OCI-M2 (cell line): ENCODE results near the gene SELENOI.
A peak's percentile ranks its signal among the peaks of the same experiment; 100 is the strongest.
"Not testable (repeated sequence)": the region's sequence is repeated elsewhere in the genome, so short reads cannot be mapped to it uniquely, and the experiment has no call there.

Source experiments
- DNase-seq: peaks from one replicate; lab custom pipeline; 2025; ENCODE audit not compliant: unreplicated experiment; lab: John Stamatoyannopoulos, UW

SELENOI gene, protein sequence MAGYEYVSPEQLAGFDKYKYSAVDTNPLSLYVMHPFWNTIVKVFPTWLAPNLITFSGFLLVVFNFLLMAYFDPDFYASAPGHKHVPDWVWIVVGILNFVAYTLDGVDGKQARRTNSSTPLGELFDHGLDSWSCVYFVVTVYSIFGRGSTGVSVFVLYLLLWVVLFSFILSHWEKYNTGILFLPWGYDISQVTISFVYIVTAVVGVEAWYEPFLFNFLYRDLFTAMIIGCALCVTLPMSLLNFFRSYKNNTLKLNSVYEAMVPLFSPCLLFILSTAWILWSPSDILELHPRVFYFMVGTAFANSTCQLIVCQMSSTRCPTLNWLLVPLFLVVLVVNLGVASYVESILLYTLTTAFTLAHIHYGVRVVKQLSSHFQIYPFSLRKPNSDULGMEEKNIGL

GRCh38 chr2:26345545-26346453, at the start of gene SELENOI:
TSS of gene SELENOI (plus strand) at chr2:26346143. CDS start at chr2:26346233, 90 bp downstream.
- DNase-seq = peak; percentile 86

DNA sequence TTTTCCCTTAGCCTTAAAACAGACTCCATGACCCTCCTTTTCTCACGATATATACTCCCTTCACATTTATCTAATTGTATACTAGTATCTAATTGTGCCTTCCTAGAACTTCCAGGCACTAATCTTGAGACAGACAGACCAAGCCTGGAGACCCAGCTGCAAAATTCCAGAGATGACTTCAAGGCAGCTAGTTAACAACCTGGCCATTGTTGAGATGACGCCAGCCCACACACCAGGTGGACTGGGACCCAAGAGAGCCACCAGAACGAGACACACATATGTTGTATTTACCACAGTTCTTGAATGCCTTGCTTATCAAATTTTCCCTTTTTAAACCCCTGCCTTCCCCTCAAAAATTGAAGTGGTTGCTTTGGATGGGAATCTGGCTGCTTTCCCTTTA, 48.9 kb upstream of the SELENOI start:
- DNase-seq = no peak

DNA sequence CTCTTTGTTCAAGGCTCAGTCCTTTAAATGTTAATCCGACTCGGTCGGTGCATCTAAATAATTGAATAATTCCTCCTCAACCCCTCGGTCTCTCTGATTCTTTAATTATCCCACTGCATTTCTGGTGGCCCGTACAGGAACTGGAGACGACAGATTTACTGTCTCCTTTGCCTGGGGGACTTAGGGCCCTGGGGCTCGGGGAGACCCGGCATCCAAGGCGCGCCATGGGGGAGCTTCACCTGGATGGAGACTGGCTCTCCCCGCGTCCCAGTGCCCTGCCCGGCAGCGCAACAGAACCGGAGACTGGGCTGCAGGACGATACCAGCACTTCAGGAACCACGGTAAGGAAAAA, 47.7 kb upstream of the SELENOI start:
- no peak for DNase-seq

DNA sequence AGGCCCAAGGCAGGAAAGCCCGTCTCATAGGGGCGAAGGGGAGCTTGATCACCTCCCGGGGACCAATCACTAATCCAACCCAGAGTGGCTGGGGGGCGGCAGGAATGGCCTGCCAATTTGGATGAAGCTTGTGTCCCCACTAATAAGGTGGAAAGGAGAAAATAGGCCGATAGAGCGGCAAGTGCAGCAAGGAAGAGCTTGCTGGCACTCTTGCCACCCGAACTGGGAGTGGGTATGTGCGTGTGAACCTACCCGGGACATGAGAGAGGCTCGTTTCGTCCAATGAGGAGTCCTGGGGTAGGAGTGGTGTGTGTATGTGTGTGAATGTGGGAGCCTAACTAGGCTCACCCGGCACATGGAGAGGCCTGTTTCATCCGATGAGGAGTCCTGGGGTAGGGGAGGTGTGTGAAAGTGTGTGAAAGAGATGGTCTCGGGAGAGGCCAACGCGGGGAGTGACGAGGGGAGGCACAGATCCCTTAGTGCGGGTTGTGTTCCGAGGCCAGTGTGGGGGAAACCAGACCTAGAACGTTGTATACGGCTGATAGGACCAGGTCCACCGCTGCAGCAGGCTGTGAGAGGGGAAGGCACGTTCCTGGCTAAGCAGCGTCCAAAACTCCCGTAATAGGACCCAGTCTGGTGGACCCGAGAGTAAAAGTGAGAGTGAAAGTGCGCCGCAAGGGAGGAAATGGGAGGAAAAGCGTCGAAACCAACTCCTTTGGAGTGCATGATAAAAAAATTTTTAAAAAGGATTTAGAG, 47.1 kb upstream of the SELENOI start:
- no peak for DNase-seq

- no peak for DNase-seq
Measured at GRCh38 chr2:26299471-26300101, 46.4 kb upstream of the SELENOI start.

DNA sequence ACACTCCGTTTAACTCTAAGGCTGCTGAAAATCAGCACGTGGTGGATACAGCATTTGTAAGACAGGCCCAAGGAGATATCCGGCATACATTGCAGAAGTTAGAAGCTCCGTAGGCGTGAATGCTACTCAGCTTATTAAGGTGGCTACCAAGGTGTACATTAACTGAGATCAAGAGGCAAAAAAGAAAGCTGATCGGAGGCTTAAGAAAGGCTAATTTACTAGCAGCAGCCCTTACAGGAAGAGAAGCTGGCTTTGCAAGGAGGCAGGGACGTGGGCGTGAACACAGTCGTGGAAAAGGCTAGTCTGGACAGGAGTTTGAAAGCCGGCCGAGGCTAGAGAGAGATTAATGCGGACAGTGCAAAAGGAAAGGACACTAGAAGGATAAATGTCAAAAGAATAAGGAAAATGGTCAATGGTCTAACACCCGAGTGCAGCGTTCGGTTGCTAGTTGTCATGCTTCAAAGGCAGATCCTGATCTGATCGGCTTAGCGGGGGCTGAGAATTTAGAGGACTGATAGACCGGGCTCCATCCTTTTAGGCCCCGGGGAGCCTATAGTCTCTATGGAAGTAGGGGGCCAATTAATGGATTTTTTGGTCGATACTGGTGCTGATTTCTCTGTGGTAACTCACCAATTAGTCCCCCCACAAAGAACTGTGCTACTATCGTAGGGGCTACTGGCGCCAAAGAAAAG, 45.6 kb upstream of the SELENOI start:
- DNase-seq = no peak

- no peak for DNase-seq
Measured at GRCh38 chr2:26302846-26303245, 43.1 kb upstream of the SELENOI start.

DNA sequence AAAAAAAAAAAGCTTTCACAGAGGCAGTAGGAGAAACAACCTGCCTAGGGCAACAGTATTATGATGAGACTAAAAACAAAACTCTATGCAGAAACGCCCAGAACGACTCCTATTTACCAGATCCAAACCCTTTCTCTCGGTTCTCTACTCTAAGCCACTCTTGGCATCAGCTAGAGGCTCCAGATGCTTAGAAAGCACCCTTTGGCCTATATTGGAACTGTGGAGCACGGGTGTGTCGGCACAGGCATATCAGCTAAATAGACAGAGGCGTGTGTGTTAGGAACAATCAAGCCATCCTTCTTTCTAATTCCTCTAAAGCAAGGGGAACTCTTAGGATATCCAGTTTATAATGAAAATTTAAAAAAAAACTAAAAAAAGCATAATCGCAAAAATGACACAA, 40.8 kb upstream of the SELENOI start:
- not testable (repeated sequence) for DNase-seq

- no peak for DNase-seq
Measured at GRCh38 chr2:26305540-26305939, 40.4 kb upstream of the SELENOI start.

DNA sequence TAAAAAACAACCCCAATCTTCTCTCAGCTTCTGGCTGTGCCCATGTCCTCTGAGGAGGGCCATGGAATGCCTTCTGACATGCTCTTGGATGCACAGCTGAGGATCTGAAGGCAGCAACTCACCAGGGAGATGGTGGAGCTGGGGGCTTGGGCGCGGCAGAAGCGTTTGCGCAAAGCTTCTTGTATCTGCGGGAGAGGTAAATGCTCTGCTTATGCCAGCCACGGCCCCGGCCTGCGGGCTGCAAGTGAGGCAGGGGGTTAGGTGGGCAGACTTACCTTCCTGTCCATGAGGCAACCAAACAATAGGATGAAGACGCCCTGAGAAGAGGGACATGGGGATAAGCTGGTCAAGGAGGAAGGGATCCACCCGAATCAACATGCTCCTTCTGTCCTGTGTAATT, 36.0 kb upstream of the SELENOI start:
- no peak for DNase-seq

GRCh38 chr2:26312471-26312870, 33.5 kb upstream of the SELENOI start:
- no peak for DNase-seq

DNA sequence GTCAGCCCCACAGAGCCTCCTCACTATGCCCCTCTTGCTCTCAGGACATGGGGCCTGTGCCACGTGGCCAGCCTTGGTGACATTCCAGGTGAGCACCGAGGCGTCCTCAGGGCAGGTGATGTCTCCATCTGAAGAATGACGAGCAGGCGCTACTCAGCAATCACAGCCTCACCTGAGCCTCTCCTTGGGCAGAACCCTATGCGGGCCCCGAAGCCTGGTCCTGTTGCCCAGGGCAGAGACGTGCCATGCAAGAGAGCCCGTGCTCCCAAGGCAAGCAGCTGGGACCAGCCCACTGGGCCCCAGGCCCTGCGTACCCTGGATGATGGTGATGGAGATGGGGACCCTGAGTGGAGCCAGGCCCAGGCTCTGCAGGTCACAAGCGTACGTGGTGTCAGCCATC, 32.5 kb upstream of the SELENOI start:
- no peak for DNase-seq

GRCh38 chr2:26314243-26314642, 31.7 kb upstream of the SELENOI start:
- DNase-seq = no peak

GRCh38 chr2:26316041-26316440, 29.9 kb upstream of the SELENOI start:
- no peak for DNase-seq

DNA sequence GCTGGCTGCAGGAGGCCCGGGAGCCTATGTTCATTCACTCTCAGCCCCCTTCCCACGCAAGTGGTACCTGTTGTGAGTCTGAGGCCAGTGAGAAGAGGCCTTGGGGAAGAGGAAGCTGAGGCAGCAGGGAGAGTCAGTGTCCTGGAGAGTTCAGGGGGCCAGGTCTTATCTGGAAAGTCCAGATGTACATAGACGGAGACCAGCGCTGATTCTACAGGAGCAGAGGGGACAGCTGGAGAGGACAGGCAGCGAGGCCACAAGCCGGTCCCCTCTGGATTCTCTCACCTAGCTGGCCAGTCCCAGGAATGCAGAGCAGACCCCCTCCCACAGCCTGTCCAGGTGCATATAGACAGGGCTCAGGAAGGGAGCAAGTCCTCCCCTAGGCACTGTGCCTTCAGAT, 29.1 kb upstream of the SELENOI start:
- DNase-seq = no peak

DNA sequence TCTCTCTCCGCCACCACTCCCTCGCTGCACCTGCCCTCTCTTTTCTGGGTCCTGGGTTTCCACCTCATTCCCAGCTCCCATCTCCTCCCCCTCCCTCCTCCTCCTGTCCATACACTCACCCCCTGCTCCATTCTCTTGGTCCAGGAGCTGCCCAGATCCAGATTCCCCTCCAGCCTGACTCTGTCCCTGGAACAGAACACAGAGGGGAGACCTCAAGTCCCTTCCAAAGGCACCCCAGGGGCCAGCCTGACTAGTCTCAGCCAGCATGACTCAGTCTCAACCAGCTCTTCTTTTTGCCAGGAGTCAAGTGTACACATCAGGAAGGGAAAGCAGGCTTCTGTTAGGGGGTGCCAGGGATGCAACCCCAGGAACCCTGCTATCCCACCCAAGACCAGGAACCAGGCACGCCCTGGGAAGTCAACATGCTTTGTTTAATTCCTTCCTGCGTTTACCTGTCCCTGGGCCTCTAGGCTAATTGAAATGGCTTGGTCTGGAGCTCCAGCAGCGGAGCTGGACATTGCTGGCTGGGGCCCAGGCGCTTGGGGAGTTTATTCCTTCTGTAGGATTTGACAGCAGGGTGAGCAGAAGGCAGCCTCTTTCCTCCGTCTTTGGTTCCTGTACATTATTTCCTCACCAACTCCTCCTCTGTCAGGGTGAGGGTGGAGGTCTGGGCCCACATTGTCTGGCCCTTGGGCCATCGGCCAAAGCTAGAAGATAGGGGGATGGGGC, 28.4 kb upstream of the SELENOI start:
- DNase-seq = no peak

- DNase-seq = no peak
Measured at GRCh38 chr2:26318950-26319349, 27.0 kb upstream of the SELENOI start.

DNA sequence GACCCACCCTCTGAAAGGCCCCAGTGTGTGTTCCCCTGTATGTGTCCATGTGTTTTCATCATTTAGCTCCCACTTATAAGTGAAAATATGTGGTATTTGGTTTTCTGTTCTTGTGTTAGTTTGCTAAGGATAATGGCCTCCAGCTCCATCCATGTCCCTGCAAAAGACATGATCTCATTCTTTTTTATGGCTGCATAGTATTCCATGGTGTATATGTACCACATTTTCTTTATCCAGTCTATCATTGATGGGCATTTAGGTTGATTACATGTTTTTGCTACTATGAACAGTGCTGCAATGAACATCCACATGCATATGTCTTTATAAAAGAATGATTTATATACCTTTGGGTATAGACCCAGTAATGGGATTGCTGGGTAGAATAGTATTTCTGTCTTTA, 21.5 kb upstream of the SELENOI start:
- not testable (repeated sequence) for DNase-seq

GRCh38 chr2:26324903-26325302, 21.0 kb upstream of the SELENOI start:
- DNase-seq = no peak

DNA sequence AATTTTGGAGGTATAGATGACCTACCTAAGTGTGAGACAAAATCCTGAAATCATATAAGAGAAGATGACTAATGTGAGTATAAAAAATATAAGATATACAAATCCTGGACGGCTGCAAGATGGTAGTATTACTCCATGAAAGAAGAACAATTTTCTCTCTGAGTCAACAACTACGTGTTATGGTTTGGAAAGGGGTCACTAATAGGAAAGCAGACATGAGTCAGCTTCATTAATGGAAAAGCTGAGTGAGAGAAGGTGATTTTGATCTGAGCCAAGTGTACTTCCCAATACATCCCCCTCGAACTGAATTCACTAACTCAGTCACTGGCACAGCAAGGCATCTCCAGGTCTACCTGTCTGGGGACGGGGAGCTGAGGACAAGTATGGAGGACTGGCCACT, 20.1 kb upstream of the SELENOI start:
- no peak for DNase-seq
